Ramos (cell line): ENCODE data around the gene ZNF816.
"Not testable (repeated sequence)": the region's sequence is repeated elsewhere in the genome, so short reads cannot be mapped to it uniquely, and the experiment has no call there.

ENCODE experiments used
- in situ Hi-C: fragments of 300-500 bp; cut with MboI; formaldehyde crosslinking; loops from one replicate; pipeline ENCODE4 v1.14.3; 2022; ENCODE audit warnings: low sequenced_read_pairs; ENCODE audit not compliant: unreplicated experiment

ZNF816 gene

DNA sequence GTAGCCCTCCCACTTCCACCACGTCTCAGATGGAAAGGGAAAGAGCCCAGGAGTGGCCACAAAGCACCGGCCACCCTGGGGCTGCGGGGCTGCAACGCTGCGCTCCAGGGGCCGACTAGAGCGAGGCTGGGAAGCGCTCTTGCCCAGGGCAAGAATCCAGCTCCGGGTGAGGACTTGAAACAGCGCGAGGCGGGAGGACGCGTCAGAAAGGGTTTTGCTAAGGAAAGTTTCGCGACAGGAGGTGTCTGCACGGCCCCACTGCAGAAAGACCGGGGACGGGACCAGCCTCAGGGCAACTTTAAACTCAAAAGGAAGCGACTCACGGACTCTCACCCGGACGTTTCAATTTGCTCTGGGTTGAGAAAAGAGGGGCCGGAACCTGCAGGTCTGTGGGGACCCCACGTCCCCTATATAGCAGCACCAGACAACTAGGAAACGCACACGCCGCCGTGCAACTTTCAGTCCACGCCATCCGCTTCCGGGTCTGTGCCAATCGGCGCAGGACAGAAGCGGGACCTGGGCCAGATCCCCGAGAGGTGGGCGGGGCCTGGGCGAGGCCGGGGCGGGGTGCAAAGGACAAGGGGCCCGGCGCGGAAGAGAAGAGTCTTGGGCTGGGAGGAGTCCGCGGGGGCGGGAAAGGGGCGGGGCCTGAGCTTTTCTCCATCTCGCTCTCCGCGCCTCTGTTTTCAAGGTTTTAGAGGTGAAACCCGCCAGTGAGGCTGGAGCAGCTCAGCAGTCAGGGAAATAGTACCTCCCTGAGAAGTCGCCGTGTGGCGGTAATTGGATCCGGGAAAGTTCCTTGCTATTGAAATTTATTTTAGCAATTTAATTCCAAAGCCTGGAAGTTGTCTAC, at the start of gene ZNF816:
ZNF816 (minus strand) TSS at position 488 of the 853 bp plus-strand sequence. CDS start 6,792 bp downstream, outside the sequence.
- in situ Hi-C loops, result no loop called here

DNA sequence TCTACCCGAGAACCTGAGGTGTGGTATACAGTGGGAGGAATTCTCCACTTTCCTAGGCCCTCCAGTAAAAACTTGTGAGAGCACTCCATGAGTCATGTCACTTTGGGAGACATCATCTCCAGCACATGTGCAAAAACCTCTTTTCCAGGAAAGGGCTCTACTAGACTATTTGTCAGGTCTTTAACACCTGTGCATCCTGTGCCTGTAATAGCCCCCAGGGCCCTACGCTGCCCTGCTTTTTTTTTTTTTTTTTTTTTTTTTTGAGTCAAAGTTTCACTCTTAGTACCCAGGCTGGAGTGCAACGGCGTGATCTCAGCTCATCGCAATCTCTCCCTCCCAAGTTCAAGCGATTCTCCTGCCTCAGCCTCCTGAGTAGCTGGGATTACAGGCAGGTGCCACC, 49.3 kb upstream of the ZNF816 start:
- in situ Hi-C loops, result no loop called here

GRCh38 chr19:53010494-53010893, 47.8 kb upstream of the ZNF816 start:
- in situ Hi-C loops, result no loop called here

DNA sequence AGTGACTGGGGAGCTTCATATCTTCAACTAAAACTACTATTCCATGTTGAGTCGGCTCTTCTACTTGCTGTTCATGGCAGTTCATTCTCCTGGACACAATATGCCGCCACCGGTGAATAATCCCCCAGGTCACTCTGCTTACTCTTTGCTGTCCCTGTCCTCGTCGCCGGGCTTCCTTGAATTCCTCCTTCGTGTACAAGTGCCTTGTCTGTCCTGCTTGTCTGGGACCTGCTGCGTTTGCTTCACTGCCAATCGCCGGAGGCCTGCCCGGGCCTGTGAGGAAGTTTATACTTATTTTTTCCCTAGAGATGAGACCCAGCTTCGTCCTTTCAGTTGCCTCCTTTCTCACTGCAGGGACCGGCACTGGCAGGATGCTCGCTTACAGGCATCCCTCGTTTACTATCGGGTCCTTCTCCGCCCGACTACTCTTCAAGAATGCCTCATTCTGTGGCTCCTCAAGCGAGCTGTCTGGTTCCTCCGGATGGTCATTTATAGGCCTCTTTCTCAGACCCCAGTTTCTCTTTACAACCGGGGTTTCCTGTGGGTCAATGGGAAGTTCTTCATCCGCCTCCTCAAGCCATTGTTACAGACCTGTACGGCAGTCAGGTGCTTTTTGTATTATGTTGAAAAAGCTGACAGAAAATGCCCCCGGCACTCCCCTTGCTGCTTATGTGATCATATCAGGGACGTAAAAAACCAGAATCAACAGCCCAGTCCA, 45.5 kb upstream of the ZNF816 start:
- in situ Hi-C loops, result no loop called here

DNA sequence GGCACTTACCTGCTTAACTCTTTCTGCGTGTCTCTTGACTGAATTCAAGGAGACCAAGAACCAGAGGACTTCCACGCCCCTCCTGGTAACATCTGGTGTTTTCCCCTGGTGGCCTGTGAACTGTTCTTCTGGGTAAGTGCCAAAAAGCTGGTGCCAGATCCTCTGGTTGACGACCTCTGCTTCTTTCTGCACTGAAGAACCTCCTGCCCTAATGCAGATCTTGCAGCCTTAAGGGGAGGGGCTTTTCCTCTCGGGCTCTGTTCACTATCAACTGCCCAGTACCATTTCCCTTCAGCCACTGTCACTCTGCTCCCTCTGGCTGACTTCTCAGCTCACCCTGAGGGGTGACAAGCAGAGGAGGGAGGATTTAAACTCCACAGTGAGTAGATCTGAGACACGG, 44.9 kb upstream of the ZNF816 start:
- in situ Hi-C loops, result no loop called here

GRCh38 chr19:53007200-53007599, 44.5 kb upstream of the ZNF816 start:
- in situ Hi-C loops, result no loop called here

- in situ Hi-C loops, result no loop called here
Measured at GRCh38 chr19:53004242-53004641, 41.6 kb upstream of the ZNF816 start.

GRCh38 chr19:53002479-53002878, 39.8 kb upstream of the ZNF816 start:
- in situ Hi-C loops, result no loop called here

DNA sequence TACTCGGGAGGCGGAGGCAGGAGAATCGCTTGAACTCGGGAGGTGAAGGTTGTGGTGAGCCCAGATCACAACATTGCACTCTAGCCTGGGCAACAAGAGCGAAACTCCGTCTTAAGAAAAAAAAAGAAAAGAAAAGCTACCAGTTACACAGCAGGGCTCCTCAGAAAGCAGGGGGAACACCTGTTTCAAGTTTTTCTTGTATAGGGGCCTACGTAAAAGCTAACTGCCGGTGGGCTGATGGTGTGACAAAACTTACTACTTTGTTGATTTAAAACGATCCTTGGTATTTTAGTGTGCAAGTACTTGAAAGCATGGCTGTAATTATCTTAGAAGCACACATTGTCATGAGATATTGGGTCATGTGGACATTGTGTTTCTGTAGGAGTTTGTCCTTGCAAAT, 35.3 kb upstream of the ZNF816 start:
- in situ Hi-C loops, result no loop called here

DNA sequence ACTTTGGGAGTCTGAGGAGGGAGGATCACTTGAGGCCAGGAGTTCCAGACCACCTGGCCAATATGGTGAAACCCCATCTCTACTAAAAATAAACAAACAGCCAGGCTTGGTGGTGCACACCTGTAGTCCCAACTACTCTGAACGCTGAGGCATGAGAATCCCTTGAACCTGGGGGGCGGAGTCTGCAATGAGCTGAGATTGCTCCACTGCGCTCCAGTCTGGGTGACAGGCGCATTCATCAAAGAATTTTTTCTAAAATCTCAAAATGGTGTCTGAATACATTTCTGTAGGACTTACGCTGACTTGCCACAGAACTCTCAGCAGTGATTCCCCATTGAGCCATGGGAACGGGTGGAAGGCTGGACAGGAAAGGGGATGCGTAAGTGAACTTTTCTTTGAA, 33.0 kb upstream of the ZNF816 start:
- in situ Hi-C loops, result no loop called here

- in situ Hi-C loops, result no loop called here
Measured at GRCh38 chr19:52993342-52994178, 30.9 kb upstream of the ZNF816 start.

DNA sequence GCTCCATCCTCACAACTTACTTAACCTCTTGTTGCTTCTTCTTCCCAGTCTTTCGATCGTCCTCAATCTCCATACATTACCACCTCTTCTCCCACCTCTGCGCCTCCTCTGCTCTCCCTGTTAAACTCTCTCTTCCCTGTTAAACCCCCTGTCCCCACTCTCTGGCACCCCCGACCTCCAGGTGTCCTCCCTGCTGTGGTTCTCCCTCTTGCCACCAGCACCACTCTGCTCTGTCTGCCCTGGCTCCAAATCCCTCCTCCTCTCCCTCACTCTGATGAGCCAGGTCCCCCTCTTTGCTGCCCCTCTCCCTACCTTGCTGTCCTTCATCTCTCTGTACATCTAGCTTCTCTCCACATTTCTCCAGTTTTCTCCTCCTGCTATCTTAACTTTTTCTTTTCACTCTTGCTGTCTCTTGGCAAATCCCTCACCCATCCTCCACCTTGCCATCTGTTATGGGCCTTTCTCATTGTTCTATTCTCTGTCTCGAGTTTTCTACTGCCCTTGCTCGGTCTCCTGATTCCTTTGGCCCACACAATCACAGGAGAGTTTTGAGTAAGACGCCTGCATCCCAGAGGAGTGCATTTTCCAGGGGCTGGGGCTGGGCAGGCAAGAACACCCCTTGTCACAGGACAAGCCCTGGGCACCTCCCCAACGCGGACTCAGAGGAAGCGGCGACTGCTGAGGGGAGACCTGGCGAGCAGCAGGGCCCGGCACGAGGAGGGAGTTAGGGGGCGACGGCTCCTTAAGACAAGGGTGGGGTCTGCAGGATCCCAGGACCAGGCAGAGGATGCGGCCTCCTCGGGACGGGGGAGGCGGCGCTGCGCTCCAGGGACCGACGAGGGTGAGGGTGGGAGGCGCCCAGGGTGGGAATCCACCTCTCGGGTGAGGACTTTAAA, 29.7 kb upstream of the ZNF816 start:
- in situ Hi-C loops, result no loop called here

DNA sequence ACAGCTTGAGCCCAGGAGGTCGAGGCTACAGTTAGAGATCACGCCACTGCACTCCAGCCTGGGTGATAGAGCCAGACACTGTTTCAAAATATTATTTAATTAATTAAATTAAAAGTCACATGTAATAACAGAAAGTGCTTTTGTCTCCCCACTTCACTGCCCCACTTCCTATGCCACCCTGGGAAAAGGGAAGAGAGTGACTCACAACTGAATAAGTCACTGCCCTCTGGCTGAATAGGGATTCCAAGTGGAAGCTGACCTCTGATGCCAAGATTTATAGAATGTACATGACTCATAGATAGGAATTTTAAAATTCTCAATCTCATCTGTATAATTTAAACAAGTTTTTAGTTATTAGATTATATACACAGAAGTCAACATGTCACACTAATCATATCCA, 28.8 kb upstream of the ZNF816 start:
- in situ Hi-C loops, result no loop called here

- in situ Hi-C loops, result no loop called here
Measured at GRCh38 chr19:52990759-52991418, 28.2 kb upstream of the ZNF816 start.

- in situ Hi-C loops, result no loop called here
Measured at GRCh38 chr19:52988506-52988905, 25.8 kb upstream of the ZNF816 start.

DNA sequence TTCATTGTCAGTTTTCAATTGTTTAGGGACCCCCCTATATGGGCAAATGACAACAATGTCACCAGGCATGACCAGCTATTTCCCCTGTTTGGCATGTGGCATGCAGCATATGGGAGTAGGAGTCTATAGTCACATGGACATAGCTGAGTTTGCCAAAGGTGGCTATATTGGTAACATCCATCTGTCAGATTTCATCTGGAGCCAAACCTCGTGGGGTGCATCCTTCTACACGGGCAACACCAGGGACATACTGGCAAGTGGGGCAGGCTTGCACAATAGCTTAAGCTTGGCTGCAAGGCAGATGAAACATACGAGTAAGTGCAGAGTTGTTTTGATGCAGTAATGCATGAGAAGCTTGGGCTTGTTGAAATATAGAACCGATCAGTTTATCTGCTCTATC, 24.5 kb upstream of the ZNF816 start:
- in situ Hi-C loops, result no loop called here

DNA sequence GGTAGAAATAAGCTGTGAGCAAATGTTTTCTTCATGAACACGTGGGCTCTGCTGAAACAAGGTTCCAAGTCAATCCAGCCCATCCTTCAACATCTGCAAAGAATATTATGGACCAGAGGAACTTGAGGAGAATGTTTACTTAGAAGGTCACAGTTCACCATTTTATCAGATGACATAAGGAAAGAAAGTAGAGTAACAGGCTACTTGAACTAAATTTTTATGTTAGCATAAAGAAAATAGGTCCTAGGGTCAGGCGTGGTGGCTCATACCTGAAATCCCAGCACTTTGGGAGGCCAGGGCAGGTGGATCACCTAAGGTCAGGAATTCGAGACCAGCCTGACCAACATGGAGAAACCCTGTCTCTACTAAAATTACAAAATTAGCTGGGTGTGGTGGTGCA, 20.5 kb upstream of the ZNF816 start:
- in situ Hi-C loops, result not testable (repeated sequence)

DNA sequence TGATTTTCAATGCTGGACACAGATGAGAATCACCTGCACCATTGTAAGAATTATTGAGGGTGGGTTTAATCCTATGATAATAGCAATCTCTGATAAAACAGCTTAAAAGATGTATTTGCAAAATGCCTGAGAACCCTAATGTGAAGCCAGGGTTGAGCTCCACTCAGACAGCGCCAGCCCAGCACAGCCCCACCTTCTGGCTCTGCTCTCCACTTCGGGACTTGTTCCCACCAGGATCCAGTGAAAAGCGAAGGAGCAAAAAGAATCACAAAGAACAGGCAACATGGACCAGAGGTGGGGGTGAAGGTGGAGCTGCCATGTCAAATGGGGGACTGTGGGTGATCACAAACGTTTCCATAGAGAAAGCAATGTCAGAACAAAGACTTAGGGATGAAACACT, 18.6 kb upstream of the ZNF816 start:
- in situ Hi-C loops, result no loop called here

GRCh38 chr19:52967772-52968171, 5.1 kb upstream of the ZNF816 start:
- in situ Hi-C loops, result no loop called here
